ENCODE measurements around the gene NUP153.

DNA sequence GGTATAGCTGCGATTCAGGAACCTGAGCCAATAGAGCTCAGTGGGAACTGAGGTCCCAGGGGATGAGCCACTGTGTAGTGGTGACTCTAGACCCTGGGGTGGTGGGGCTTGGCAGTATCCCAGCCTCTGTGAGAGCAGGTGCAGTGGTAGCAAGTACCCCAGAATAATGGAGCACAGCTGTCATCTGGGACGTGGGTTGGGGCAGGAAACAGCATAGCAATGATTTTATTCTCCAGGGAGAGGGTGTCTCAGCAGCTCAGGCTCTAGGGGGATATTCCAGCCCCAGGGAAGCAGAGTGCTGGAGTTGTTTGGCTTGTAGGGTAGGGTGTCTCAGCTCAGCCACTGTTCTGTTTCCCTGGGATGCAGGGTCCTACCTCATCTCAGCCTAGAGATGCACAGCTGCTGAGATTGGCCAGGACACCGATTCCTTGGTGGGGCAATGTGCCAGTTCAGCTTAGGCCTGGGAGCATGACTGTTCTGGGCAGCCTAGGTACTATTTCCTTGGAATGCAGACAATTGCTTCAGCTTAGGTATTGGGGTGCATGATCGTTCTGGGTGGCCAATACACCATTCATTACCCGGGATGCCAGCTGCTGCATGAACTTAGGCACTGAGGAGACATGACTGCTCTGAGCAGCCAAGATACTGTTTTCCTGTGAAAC lies 34.0 kb upstream of the NUP153 start:
- no peak for TF ChIP-seq POLR2A (IDR thresholded peaks at IDR 0.05)
- TF ChIP-seq, protein P1, sequence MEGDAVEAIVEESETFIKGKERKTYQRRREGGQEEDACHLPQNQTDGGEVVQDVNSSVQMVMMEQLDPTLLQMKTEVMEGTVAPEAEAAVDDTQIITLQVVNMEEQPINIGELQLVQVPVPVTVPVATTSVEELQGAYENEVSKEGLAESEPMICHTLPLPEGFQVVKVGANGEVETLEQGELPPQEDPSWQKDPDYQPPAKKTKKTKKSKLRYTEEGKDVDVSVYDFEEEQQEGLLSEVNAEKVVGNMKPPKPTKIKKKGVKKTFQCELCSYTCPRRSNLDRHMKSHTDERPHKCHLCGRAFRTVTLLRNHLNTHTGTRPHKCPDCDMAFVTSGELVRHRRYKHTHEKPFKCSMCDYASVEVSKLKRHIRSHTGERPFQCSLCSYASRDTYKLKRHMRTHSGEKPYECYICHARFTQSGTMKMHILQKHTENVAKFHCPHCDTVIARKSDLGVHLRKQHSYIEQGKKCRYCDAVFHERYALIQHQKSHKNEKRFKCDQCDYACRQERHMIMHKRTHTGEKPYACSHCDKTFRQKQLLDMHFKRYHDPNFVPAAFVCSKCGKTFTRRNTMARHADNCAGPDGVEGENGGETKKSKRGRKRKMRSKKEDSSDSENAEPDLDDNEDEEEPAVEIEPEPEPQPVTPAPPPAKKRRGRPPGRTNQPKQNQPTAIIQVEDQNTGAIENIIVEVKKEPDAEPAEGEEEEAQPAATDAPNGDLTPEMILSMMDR (IDR thresholded peaks at IDR 0.05) = no peak
